GM12878 (cell line): Measurements from ENCODE around the gene APLP2. TPM values are rescaled to one million over a fixed set of nuclear protein-coding genes. Genes with fewer than 3 reads are reported as not detected.

Experiments used
- ATAC-seq: fragments of 200-7000 bp; cut with Tn5 transposase; 3 replicates; pipeline ENCODE4 v1.9.1; 2020; ENCODE audit warnings: mild to moderate bottlenecking, moderate library complexity
- BruUV-seq: library from RNA; stranded (reverse); fragments of 400-500 nt; replicated peaks from 2 replicates; lab custom pipeline; 2021; lab: Mats Ljungman, UMichigan
- CTCF ChIA-PET: fragments of 300-600 bp; sonication (Branson Sonifier 250); formaldehyde crosslinking; extraction: SDS; loops from one replicate; lab custom pipeline; 2021; ENCODE audit warnings: inconsistent platforms; lab: Yijun Ruan, JAX
- POLR2A ChIA-PET: fragments of 350-600 bp; formaldehyde crosslinking; extraction: SDS; loops from one replicate; lab custom pipeline; 2021; ENCODE audit warnings: inconsistent platforms; lab: Charles Lee
- RAD21 ChIA-PET: fragments of 300-600 bp; sonication (Branson Sonifier 250); formaldehyde crosslinking; loops from one replicate; lab custom pipeline; 2023; ENCODE audit warnings: antibody characterized with exemption; ENCODE audit not compliant: unreplicated experiment; lab: Charles Lee
- SMC1A ChIA-PET: fragments of 300-600 bp; sonication (Branson Sonifier 250); formaldehyde crosslinking; loops from one replicate; lab custom pipeline; 2023; ENCODE audit not compliant: unreplicated experiment, uncharacterized antibody; lab: Charles Lee
- DNase-seq: peaks from one replicate; pipeline ENCODE4 v3.0.0-alpha.2; 2011; ENCODE audit warnings: low read depth, low spot score
- FAIRE-seq: peaks from 3 replicates; lab custom pipeline; 2011; peaks lifted over from hg19 to GRCh38; lab: Jason Lieb, UNC
- H2AFZ ChIP-seq: 2 replicates; pipeline ENCODE4 v1.6.0; 2011; ENCODE audit warnings: low read depth, low read length, control low read depth; ENCODE audit not compliant: control insufficient read depth
- H3K27ac ChIP-seq: 2 replicates; pipeline ENCODE4 v1.5.1; 2011; ENCODE audit warnings: control low read depth; ENCODE audit not compliant: control insufficient read depth, insufficient read depth
- H3K27me3 ChIP-seq, 2 experiments: replicated peaks in 1 of 2; 2 replicates each; pipeline versions ENCODE4 v1.6.0 to v1.6.1; 2011; ENCODE audit warnings: low read length in 1 of 2; ENCODE audit not compliant: control insufficient read depth in 2 of 2, insufficient read depth in 2 of 2
- H3K36me3 ChIP-seq, 2 experiments: 2 replicates each; pipeline ENCODE4 v1.5.1; 2011; ENCODE audit warnings: low read length in 1 of 2; ENCODE audit not compliant: control insufficient read depth in 2 of 2, insufficient read depth in 2 of 2
- H3K4me1 ChIP-seq: 2 replicates; pipeline ENCODE4 v1.6.1; 2011; ENCODE audit warnings: mild to moderate bottlenecking, low read length, moderate library complexity, mixed read lengths; ENCODE audit not compliant: control insufficient read depth, insufficient read depth
- H3K4me2 ChIP-seq: 2 replicates; pipeline ENCODE4 v1.6.0; 2011; ENCODE audit warnings: control low read depth; ENCODE audit not compliant: control insufficient read depth, insufficient read depth
- H3K4me3 ChIP-seq: fragments of 200-600 bp; sonication (generic); 2 replicates; pipeline ENCODE4 v1.5.1; 2016
- H3K79me2 ChIP-seq: 2 replicates; pipeline ENCODE4 v1.6.0; 2011; ENCODE audit warnings: low read length; ENCODE audit not compliant: control insufficient read depth, insufficient read depth
- H3K9ac ChIP-seq: 2 replicates; pipeline ENCODE4 v1.8.0; 2011; ENCODE audit warnings: low read length, control low read depth, mixed read lengths; ENCODE audit not compliant: control insufficient read depth, insufficient read depth
- H3K9me3 ChIP-seq: replicated peaks from 3 replicates; pipeline ENCODE4 v1.5.1; 2011; ENCODE audit warnings: mild to moderate bottlenecking, low read length; ENCODE audit not compliant: control insufficient read depth, insufficient read depth
- H4K20me1 ChIP-seq: 2 replicates; pipeline ENCODE4 v1.6.0; 2011; ENCODE audit not compliant: control insufficient read depth, insufficient read depth
- ATF2 ChIP-seq: IDR thresholded peaks from 2 replicates; pipeline ENCODE4 v1.6.1; 2012; ENCODE audit warnings: low read length, inconsistent platforms
- BMI1 ChIP-seq: fragments of 450-650 bp; IDR thresholded peaks from 2 replicates; pipeline ENCODE4 v1.6.1; 2016; ENCODE audit warnings: mild to moderate bottlenecking, moderate library complexity, borderline replicate concordance
- CHD4 ChIP-seq: fragments of 200-600 bp; sonication (generic); IDR thresholded peaks from 2 replicates; pipeline ENCODE4 v1.6.1; 2016; ENCODE audit warnings: mild to moderate bottlenecking
- EGR1 ChIP-seq, 2 experiments: IDR thresholded peaks; 1 replicate in 1 of 2; 2 replicates in 1 of 2; pipeline ENCODE4 v1.6.1; 2011 to 2012; ENCODE audit warnings: low read depth in 2 of 2, low read length in 2 of 2, borderline replicate concordance in 1 of 2, mild to moderate bottlenecking in 1 of 2, moderate library complexity in 1 of 2
- JUND ChIP-seq: IDR thresholded peaks from 2 replicates; pipeline ENCODE4 v1.6.1; 2012; ENCODE audit warnings: low read depth, mild to moderate bottlenecking, low read length, improper control_type of control experiment, moderate library complexity
- NBN ChIP-seq: fragments of 450-650 bp; IDR thresholded peaks from 2 replicates; pipeline ENCODE4 v1.6.1; 2016
- NFYB ChIP-seq: IDR thresholded peaks from 2 replicates; pipeline ENCODE4 v1.6.1; 2011; ENCODE audit warnings: low read depth, mild to moderate bottlenecking, low read length, improper control_type of control experiment, moderate library complexity; ENCODE audit not compliant: insufficient read depth
- NR2C2 ChIP-seq: IDR thresholded peaks from 2 replicates; pipeline ENCODE4 v1.6.1; 2011; ENCODE audit warnings: borderline replicate concordance, low read depth; ENCODE audit not compliant: control insufficient read depth, insufficient read length
- PAX8 ChIP-seq: fragments of 450-650 bp; IDR thresholded peaks from 2 replicates; pipeline ENCODE4 v1.6.1; 2017; ENCODE audit warnings: mild to moderate bottlenecking, moderate library complexity
- RAD21 ChIP-seq: IDR thresholded peaks from 2 replicates; pipeline ENCODE4 v1.6.1; 2011; ENCODE audit warnings: mild to moderate bottlenecking, low read depth, low read length, moderate library complexity; ENCODE audit not compliant: insufficient read depth
- RAD51 ChIP-seq: fragments of 450-650 bp; IDR thresholded peaks from 2 replicates; pipeline ENCODE4 v1.6.1; 2016; ENCODE audit warnings: moderate library complexity, mild to moderate bottlenecking, inconsistent platforms
- RELB ChIP-seq: fragments of 450-650 bp; IDR thresholded peaks from 2 replicates; pipeline ENCODE4 v1.6.1; 2017; ENCODE audit warnings: low read depth, mild to moderate bottlenecking, moderate library complexity
- SUPT20H ChIP-seq: IDR thresholded peaks from 2 replicates; pipeline ENCODE4 v1.6.1; 2011; ENCODE audit warnings: low read depth, mild to moderate bottlenecking, low read length, moderate library complexity, borderline replicate concordance; ENCODE audit not compliant: control insufficient read depth
- TBL1XR1 ChIP-seq: IDR thresholded peaks from 2 replicates; pipeline ENCODE4 v1.6.1; 2012; ENCODE audit warnings: low read depth, low read length, improper control_type of control experiment
- WGBS: methylation state at CpG from one replicate; pipeline ENCODE4 v1.1.6; 2016; ENCODE audit warnings: low lambda C conversion rate; ENCODE audit not compliant: insufficient replicate concordance, insufficient coverage; ENCODE audit errors: missing lambda C conversion rate; 5-methylcytosine and 5-hydroxymethylcytosine counted together
- in situ Hi-C: fragments of 300-500 bp; cut with MboI; formaldehyde crosslinking; loops from 9 replicates; pipeline ENCODE4 v1.14.3; 2018; ENCODE audit warnings: mixed read lengths
- intact Hi-C: fragments of 100-400 bp; cut with micrococcal nuclease; formaldehyde crosslinking; loops from one replicate; pipeline ENCODE4 v1.14.2; 2022; ENCODE audit not compliant: unreplicated experiment
- polyA plus RNA-seq, 11 experiments: library from polyadenylated mRNA; depleted of rRNA in 4 of 11; unstranded in 6 of 11; stranded (reverse) in 5 of 11; fragments of >200 nt; fragmentation: Nextera tagmentation in 4 of 11; fragmentation: Illumina TruSeq in 1 of 11; extraction: Ambion mirVana in 4 of 11; extraction: Trizol in 1 of 11; gene quantifications; 1 replicate in 1 of 11; 2 replicates in 10 of 11; pipeline versions ENCODE4 v1.2.1 to v1.2.3, GENCODE V29; 2011 to 2016; ENCODE audit warnings: inconsistent platforms in 2 of 11, missing spikeins in 2 of 11, low read depth in 1 of 11
- total RNA-seq, 4 experiments: library from RNA; depleted of rRNA in 3 of 4; stranded (reverse); fragments of >200 nt in 3 of 4; fragmentation: Illumina TruSeq in 1 of 4; extraction: Trizol in 1 of 4; gene quantifications; 2 replicates each; pipeline versions ENCODE4 v1.2.1 to v1.2.3, GENCODE V29; 2013 to 2021

Gene APLP2
- total and polyA plus RNA-seq, 10 of the 15 experiments (the other 5 are each of a cell fraction or from before 2014, with no cell fraction given), result 2.3 to 38.8 (median 21.3) TPM

- TF ChIP-seq RAD51 (no peak), SUPT20H (no peak), NR2C2 (no peak), ATF2 (no peak)
- ATAC-seq, result no peak
- CTCF ChIA-PET, result interaction anchor here (0.7 to 2.1 kb wide), 5 partner anchors 8 to 82 kb away, joined by 3 to 6 read pairs (median 5); no protein-coding TSS in a partner anchor
- FAIRE-seq, result no peak
- 76% methylated on average over 6 of the region's 6 CpGs for WGBS
- Histone ChIP-seq H3K36me3 (no peaks in the 10 kb centered on the region), H3K9ac (no peak overlapping the region), H4K20me1 (no peaks in the 10 kb centered on the region), H3K27me3 (no peaks in the 10 kb centered on the region), H3K4me1 (no peaks in the 10 kb centered on the region), H3K27ac (no peak overlapping the region), H2AFZ (no peak overlapping the region), H3K9me3 (no peaks in the 10 kb centered on the region), H3K79me2 (no peaks in the 10 kb centered on the region), H3K4me2 (no peak overlapping the region), H3K4me3 (no peak overlapping the region)
- RAD21 ChIA-PET, result interaction anchor here (1.5 kb wide), 1 partner anchor 14 kb away, joined by 3 read pairs; no protein-coding TSS in a partner anchor
- no TSS peak for BruUV-seq
- DNase-seq, result no peak
- SMC1A ChIA-PET, result interaction anchor here (0.6 to 2.5 kb wide), 6 partner anchors 8 to 291 kb away, joined by 3 to 7 read pairs (median 4); no protein-coding TSS in a partner anchor
- in situ Hi-C loops, result no loop called here
- POLR2A ChIA-PET, result no interaction called here
- intact Hi-C loops, result no loop called here
Observed at GRCh38 chr11:130085671-130086290, 16.1 kb downstream of the APLP2 start.

GRCh38 chr11:130086669-130087068, 17.0 kb downstream of the APLP2 start:
- POLR2A ChIA-PET, result no interaction called here
- no peak for FAIRE-seq
- SMC1A ChIA-PET, result interaction anchor here (0.7 to 2.5 kb wide), 5 partner anchors 9 to 45 kb away, joined by 3 to 7 read pairs (median 5); no protein-coding TSS in a partner anchor
- no peak overlapping the region for H3K9ac ChIP-seq
- CTCF ChIA-PET, result interaction anchor here (1.2 to 2.1 kb wide), 4 partner anchors 8 to 46 kb away, joined by 4 to 6 read pairs (median 6); no protein-coding TSS in a partner anchor
- no peak for DNase-seq
- no peak overlapping the region for H3K4me3 ChIP-seq
- H3K27me3 ChIP-seq, result no peaks in the 10 kb centered on the region
- intact Hi-C loops, result no loop called here
- H3K9me3 ChIP-seq, result no peaks in the 10 kb centered on the region
- in situ Hi-C loops, result no loop called here
- H2AFZ ChIP-seq, result no peak overlapping the region
- WGBS, result 65% methylated on average over 2 of the region's 2 CpGs
- RAD21 ChIA-PET, result interaction anchor here (1.5 kb wide), 1 partner anchor 15 kb away, joined by 3 read pairs; no protein-coding TSS in a partner anchor
- no peaks in the 10 kb centered on the region for H3K36me3 ChIP-seq
- ATAC-seq, result no peak
- H4K20me1 ChIP-seq, result no peaks in the 10 kb centered on the region
- H3K4me2 ChIP-seq, result no peak overlapping the region
- BruUV-seq, result no TSS peak
- no peak overlapping the region for H3K27ac ChIP-seq
- H3K79me2 ChIP-seq, result no peaks in the 10 kb centered on the region
- H3K4me1 ChIP-seq, result no peaks in the 10 kb centered on the region
- TF ChIP-seq PAX8 (no peak), TBL1XR1 (no peak), NR2C2 (no peak), BMI1 (no peak), CHD4 (no peak), NFYB (no peak), JUND (no peak), RAD51 (no peak), EGR1 (IDR thresholded peaks at IDR 0.05; ENCODE audit: borderline replicate concordance in 1 of 2, low read depth in 2 of 2, low read length in 2 of 2) (no peak), RELB (no peak), NBN (no peak), RAD21 (no peak)
